ENCODE results near the gene EFTUD2.

- no peak for TF ChIP-seq POLR2A (IDR thresholded peaks at IDR 0.05; ENCODE audit: low read length)
- no peak for TF ChIP-seq GATA1 (IDR thresholded peaks at IDR 0.05; ENCODE audit: low read depth, low read length)
These were observed 50.9 kb downstream of the EFTUD2 start for GRCh38 chr17:44848257-44848795.
